IMR-90 (cell line): ENCODE measurements around the gene IFFO2. TPM values are rescaled to one million over a fixed set of nuclear protein-coding genes. Genes with fewer than 3 reads are reported as not detected.
"Not testable (repeated sequence)": the region's sequence is repeated elsewhere in the genome, so short reads cannot be mapped to it uniquely, and the experiment has no call there.

Experiments
- ATAC-seq: fragments of 200-7000 bp; cut with Tn5 transposase; 2 replicates; pipeline ENCODE4 v1.9.1; 2020; ENCODE audit warnings: low read depth, mild to moderate bottlenecking, moderate library complexity
- BruUV-seq: library from RNA; stranded (reverse); fragments of 400-500 nt; replicated peaks from 2 replicates; lab custom pipeline; 2021; lab: Mats Ljungman, UMichigan
- CTCF ChIA-PET: fragments of 300-600 bp; formaldehyde crosslinking; extraction: SDS; loops from one replicate; lab custom pipeline; 2021; ENCODE audit warnings: antibody characterized with exemption; lab: Yijun Ruan, JAX
- POLR2A ChIA-PET: fragments of 300-600 bp; sonication (Branson Sonifier 250); formaldehyde crosslinking; loops from one replicate; lab custom pipeline; 2022; ENCODE audit warnings: antibody characterized with exemption; ENCODE audit not compliant: unreplicated experiment; lab: Charles Lee
- DNase-seq: peaks from one replicate; pipeline ENCODE4 v3.0.0; 2013
- H2AFZ ChIP-seq: replicated peaks from 2 replicates; pipeline ENCODE3; 2013; ENCODE audit warnings: low read length, mild to moderate bottlenecking; ENCODE audit not compliant: poor library complexity
- H2AK5ac ChIP-seq: 2 replicates; pipeline ENCODE4 v1.6.1; 2013; ENCODE audit warnings: low read depth, low read length, inconsistent platforms
- H2AK9ac ChIP-seq: replicated peaks from 2 replicates; pipeline ENCODE3; 2013; ENCODE audit warnings: mild to moderate bottlenecking, low read depth, low read length, moderate library complexity; ENCODE audit not compliant: poor library complexity
- H2BK120ac ChIP-seq: 2 replicates; pipeline ENCODE4 v1.6.1; 2013; ENCODE audit warnings: low read depth, low read length, inconsistent platforms
- H2BK15ac ChIP-seq: 3 replicates; pipeline ENCODE4 v1.6.1; 2013; ENCODE audit warnings: low read depth, low read length, inconsistent platforms
- H2BK20ac ChIP-seq: 2 replicates; pipeline ENCODE4 v1.6.1; 2013; ENCODE audit warnings: low read depth, mild to moderate bottlenecking, inconsistent platforms, low read length, moderate library complexity
- H2BK5ac ChIP-seq: 2 replicates; pipeline ENCODE4 v1.6.1; 2013; ENCODE audit warnings: mild to moderate bottlenecking, low read depth, low read length, inconsistent platforms; ENCODE audit not compliant: poor library complexity, severe bottlenecking
- H3K14ac ChIP-seq: replicated peaks from 2 replicates; pipeline ENCODE4 v1.6.1; 2013; ENCODE audit warnings: low read depth, low read length, inconsistent platforms
- H3K18ac ChIP-seq: 2 replicates; pipeline ENCODE4 v1.6.1; 2013; ENCODE audit warnings: low read depth, low read length, control low read depth
- H3K23ac ChIP-seq: 2 replicates; pipeline ENCODE4 v1.6.1; 2013; ENCODE audit warnings: low read depth, low read length, inconsistent platforms
- H3K27ac ChIP-seq: 2 replicates; pipeline ENCODE4 v1.5.1; 2013; ENCODE audit warnings: mild to moderate bottlenecking, control low read depth, low read length; ENCODE audit not compliant: insufficient read depth
- H3K27me3 ChIP-seq: 2 replicates; pipeline ENCODE4 v1.6.1; 2013; ENCODE audit warnings: low read length; ENCODE audit not compliant: control insufficient read depth, insufficient read depth
- H3K36me3 ChIP-seq: 2 replicates; pipeline ENCODE4 v1.6.1; 2013; ENCODE audit warnings: low read length, mixed read lengths; ENCODE audit not compliant: control insufficient read depth, insufficient read depth
- H3K4ac ChIP-seq: 2 replicates; pipeline ENCODE4 v1.6.1; 2013; ENCODE audit warnings: low read depth, low read length, inconsistent platforms
- H3K4me1 ChIP-seq: 2 replicates; pipeline ENCODE4 v1.6.1; 2013; ENCODE audit warnings: low read length, mixed read lengths; ENCODE audit not compliant: control insufficient read depth, insufficient read depth
- H3K4me2 ChIP-seq: 2 replicates; pipeline ENCODE4 v1.6.1; 2013; ENCODE audit warnings: low read depth, mild to moderate bottlenecking, control low read depth, low read length, moderate library complexity
- H3K4me3 ChIP-seq: 2 replicates; pipeline ENCODE4 v1.5.1; 2013; ENCODE audit warnings: low read depth, mild to moderate bottlenecking, control low read depth, low read length, moderate library complexity; ENCODE audit not compliant: insufficient read depth
- H3K56ac ChIP-seq: 2 replicates; pipeline ENCODE4 v1.6.1; 2013; ENCODE audit warnings: low read length, inconsistent platforms; ENCODE audit not compliant: insufficient read depth; ENCODE audit errors: extremely low read depth
- H3K79me1 ChIP-seq, 2 experiments: 2 replicates each; pipeline ENCODE4 v1.6.1; 2013; ENCODE audit warnings: low read length in 2 of 2, inconsistent platforms in 1 of 2, low read depth in 1 of 2
- H3K9ac ChIP-seq: 2 replicates; pipeline ENCODE4 v1.6.1; 2013; ENCODE audit warnings: low read depth, low read length, control low read depth
- H3K9me1 ChIP-seq: 2 replicates; pipeline ENCODE4 v1.6.1; 2013; ENCODE audit warnings: low read length, inconsistent platforms; ENCODE audit not compliant: insufficient read depth
- H3K9me3 ChIP-seq: 2 replicates; pipeline ENCODE4 v1.6.1; 2013; ENCODE audit warnings: low read length; ENCODE audit not compliant: control insufficient read depth, insufficient read depth
- H4K20me1 ChIP-seq: 2 replicates; pipeline ENCODE4 v1.6.1; 2013; ENCODE audit warnings: low read length, inconsistent platforms; ENCODE audit not compliant: insufficient read depth
- H4K5ac ChIP-seq: 2 replicates; pipeline ENCODE4 v1.6.1; 2013; ENCODE audit warnings: mild to moderate bottlenecking, low read depth, low read length, control low read depth
- H4K8ac ChIP-seq, 2 experiments: 2 replicates each; pipeline ENCODE4 v1.6.1; 2013; ENCODE audit warnings: low read depth in 2 of 2, low read length in 2 of 2, control low read depth in 1 of 2, inconsistent platforms in 1 of 2
- H4K91ac ChIP-seq: 2 replicates; pipeline ENCODE4 v1.6.1; 2013; ENCODE audit warnings: low read depth, low read length, inconsistent platforms; ENCODE audit not compliant: insufficient read depth
- WGBS, 2 experiments: methylation state at CpG; one replicate each; pipeline versions ENCODE4 v1.1.5 to v1.1.7; 2013; ENCODE audit warnings: missing lambda C conversion rate in 2 of 2; ENCODE audit not compliant: insufficient read length in 1 of 2; ENCODE audit errors: extremely low coverage in 2 of 2; 5-methylcytosine and 5-hydroxymethylcytosine counted together
- dilution Hi-C: fragments of 300-500 bp; cut with HindIII; formaldehyde crosslinking; loops from one replicate; pipeline ENCODE4 v1.14.3; 2018; ENCODE audit warnings: low sequenced_read_pairs; ENCODE audit not compliant: unreplicated experiment
- in situ Hi-C: fragments of 300-500 bp; cut with MboI; formaldehyde crosslinking; loops from 3 replicates; pipeline ENCODE4 v1.14.3; 2019; ENCODE audit warnings: low sequenced_read_pairs, inconsistent platforms, mixed read lengths
- intact Hi-C: fragments of 100-400 bp; cut with micrococcal nuclease; formaldehyde crosslinking; loops from 2 replicates; pipeline ENCODE4 v1.10.0; 2022
- polyA plus RNA-seq, 3 experiments: library from polyadenylated mRNA; depleted of rRNA; stranded (reverse); fragments of >200 nt; gene quantifications; 2 replicates each; pipeline ENCODE4 v1.2.3, GENCODE V29; 2012; ENCODE audit warnings: low replicate concordance in 1 of 3
- total RNA-seq: library from RNA; depleted of rRNA; stranded (reverse); fragments of >200 nt; gene quantifications from 2 replicates; pipeline ENCODE4 v1.2.3, GENCODE V29; 2012

IFFO2 gene
- total and polyA plus RNA-seq, 2 of the 4 experiments (the other 2 are of a cell fraction): 14.5 to 18.2 TPM

GRCh38 chr1:18870595-18870865, 85.9 kb downstream of the IFFO2 start:
- H3K4ac ChIP-seq, H3K14ac ChIP-seq, H3K56ac ChIP-seq, dilution Hi-C loops, H3K4me2 ChIP-seq, H3K4me1 ChIP-seq, H3K9ac ChIP-seq, H4K91ac ChIP-seq, H3K18ac ChIP-seq, DNase-seq, H3K36me3 ChIP-seq, H2AK5ac ChIP-seq, H4K5ac ChIP-seq, H3K23ac ChIP-seq, H3K27ac ChIP-seq, H2AK9ac ChIP-seq, H3K9me1 ChIP-seq, POLR2A ChIA-PET, ATAC-seq, H2BK5ac ChIP-seq, H2BK20ac ChIP-seq, H2BK15ac ChIP-seq, H3K79me1 ChIP-seq, H4K8ac ChIP-seq, H4K20me1 ChIP-seq, intact Hi-C loops, H3K4me3 ChIP-seq, H2BK120ac ChIP-seq, CTCF ChIA-PET, H3K9me3 ChIP-seq, BruUV-seq, H2AFZ ChIP-seq: not testable (repeated sequence)
- in situ Hi-C loops: loop anchor here (10.0 kb wide), 1 partner anchor 276 kb away; no protein-coding TSS in a partner anchor
- H3K27me3 ChIP-seq: peaks cover 15% of the 10 kb centered on the region; the same call in 1 of the 2 replicates
- WGBS, 2 experiments: no CpG with 5 or more reads among the region's 3 CpGs
